ENCODE results near the gene TMEM238L.
"Not testable (repeated sequence)": the region's sequence is repeated elsewhere in the genome, so short reads cannot be mapped to it uniquely, and the experiment has no call there.

The TMEM238L gene, protein sequence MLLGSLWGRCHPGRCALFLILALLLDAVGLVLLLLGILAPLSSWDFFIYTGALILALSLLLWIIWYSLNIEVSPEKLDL

DNA sequence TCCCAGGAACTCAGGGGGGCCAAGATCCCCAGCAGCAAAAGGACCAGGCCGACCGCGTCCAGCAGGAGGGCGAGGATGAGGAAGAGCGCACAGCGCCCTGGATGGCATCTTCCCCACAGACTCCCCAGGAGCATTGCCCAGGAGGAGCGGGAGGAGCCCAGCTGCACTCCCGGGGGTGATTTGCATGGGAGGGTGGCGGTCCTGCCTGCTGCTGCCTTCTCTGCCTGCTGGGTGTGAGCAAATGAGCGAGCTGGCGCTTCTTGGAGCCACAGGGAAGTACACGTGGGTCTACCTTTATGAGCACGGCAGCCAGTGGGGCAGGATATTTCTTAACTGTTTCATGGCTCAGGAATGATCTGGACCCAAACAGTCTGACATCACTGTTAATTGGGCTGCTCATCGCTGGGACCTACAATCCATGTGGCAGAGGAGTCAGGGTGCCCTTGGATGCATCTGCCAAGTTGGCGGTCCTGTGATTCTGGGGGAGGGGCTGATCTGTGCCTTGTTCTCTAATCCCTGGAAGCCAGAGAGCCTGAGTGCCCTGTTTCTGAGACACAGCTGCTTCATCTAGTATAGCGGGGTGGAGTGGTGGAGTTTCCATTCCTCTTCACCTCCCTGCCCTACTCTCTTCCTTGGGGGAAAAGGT is at the start of gene TMEM238L:
Gene TMEM238L (minus strand): TSS at position 270 of the 646 bp plus-strand sequence. CDS start 136 bp downstream, at position 134.
- no peak for DNase-seq

DNA sequence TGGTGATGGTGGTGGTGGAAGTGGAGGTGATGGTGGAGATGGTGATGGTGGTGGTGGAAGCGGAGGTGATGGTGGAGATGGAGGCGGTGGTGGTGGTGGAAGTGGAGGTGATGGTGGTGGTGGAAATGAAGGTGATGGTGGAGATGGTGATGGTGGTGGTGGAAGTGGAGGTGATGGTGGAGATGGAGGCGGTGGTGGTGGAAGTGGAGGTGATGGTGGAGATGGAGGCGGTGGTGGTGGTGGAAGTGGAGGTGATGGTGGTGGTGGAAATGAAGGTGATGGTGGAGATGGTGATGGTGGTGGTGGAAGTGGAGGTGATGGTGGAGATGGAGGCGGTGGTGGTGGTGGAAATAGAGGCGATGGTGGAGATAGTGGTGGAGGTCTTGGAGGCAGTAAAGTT is 42.7 kb upstream of the TMEM238L start:
- not testable (repeated sequence) for DNase-seq

DNA sequence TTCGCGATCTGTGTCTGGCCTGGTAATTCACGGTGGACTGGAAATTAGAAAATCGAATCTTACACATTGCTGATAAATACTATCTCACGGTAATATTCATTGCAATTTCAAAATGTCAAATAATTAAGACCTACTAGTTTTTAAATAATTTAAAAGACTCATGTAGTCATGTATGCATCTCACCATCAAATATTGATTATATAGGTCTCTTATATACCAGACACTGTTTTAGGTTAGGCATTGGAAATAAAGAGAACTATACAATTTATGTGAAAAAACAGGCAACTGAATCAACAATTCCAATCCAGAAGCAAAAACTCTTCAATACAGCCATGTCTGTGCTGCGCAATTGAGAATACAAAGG is 41.5 kb upstream of the TMEM238L start:
- DNase-seq = no peak

DNA sequence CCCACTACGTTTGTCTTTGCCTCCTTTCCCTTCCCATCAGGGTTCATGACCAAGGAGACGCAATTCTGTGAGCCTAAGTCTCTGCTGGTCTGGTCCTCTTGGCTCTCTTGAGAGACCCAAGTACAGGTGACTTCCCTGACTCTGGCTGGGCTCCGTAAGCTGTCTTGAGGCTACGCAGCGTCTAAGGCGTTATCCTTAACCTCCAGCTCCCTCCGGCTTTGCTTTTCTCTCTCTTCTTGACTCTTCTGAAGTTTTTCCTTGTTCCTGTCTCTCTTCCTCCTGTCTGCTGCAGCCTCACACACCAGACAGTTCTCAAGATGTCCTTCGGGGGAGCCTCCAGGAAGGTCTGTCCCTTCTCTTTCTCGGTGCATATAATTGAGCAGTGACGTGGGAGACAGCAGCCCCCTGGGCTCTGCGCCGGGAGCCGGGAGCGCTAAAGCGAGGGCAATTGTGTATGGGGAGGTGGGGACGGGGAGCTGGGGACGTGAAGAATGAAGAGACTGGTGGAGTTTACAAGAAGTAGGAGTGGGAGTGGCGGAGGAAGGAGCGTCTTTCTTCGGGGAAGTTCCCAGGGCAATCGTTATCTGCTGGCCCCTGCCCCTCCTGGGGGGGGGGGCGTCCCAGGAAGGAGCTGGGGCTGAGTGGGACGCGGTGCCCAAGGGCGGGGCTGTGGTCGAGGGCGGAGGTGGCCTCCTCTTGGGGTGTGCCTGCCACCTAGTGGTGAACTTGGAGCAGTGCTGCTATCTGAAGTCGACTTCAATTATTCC is 40.9 kb upstream of the TMEM238L start:
- DNase-seq = peak; percentile 70 to 77

DNA sequence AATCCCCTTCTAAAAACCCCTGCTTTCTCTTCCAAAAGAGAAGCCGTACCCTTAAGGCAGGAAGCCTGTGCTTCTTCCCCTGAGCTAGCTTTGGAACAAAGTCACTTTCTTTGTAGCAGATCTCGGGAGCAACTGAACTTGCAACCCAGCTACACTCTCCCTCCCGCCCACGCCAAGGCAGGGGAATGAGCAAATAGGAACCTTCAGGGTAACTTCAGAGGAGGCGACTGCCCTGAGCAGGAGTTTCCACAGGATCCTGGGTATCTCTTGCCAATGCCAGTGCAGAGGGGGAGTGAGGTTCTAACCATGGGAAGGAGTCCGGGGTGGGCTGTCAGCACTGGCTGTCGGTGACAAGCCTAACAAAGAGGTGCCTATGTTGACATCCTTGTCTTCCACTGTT is 39.9 kb upstream of the TMEM238L start:
- DNase-seq = peak; percentile 19 to 37

DNA sequence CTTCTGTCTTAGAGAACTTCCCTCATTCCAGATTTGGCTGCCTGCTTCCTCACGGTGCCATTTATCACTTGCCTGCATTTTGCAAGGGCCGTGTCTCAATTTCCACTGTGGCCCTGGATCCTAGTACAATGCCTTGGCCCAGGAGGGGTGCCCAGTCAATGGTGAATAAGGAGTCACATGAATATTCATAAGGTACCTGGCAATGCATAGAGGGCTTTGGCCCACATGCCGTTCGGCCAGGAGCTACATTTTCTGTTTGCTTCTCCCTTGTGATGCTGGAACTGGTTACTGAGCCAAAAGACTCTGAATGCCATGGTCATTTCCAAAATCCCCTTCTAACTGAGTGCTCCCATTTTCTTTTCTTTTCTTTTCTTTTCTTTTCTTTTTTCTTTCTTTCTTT is 38.8 kb upstream of the TMEM238L start:
- no peak for DNase-seq

DNA sequence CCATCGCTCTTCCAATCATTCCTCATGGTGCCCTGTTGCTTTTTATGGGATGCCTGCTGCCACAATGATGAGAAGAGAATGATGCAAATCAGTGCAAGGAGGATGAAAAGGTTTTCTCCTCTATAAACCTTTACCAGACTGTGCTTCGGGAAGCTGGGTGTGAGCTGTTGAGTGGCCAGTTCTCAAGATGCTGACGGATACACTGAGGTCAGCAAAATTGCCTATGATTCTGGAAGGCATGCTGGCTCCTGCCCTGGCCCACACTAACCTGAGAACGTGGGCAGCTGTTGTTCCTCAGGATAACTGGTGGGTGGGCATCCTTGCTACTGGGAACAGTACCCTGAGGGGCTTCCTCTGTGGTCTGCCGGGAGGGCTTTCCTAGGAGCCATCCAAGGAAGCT is 34.8 kb upstream of the TMEM238L start:
- no peak for DNase-seq

DNA sequence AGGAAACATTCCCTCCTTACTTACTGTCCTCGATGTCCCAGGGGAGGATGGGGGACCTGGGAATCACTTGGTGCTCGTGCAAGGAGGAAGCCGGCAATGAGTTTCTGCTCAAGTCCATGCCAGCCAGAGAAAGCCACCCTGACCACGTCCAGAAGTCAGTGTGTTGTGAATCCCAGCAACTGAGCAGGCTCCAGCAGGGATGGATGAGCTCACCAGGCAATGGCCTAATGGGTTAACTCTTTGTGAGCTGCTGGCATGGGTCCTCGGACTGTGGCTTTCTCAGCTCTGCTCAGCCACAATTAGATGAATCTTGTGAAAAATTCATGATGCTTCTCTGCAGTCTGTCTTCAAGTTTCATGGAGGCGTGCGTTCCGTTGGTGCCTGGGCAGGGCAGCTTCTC is 34.0 kb upstream of the TMEM238L start, which contains the start of gene PIRT:
Gene PIRT (minus strand): TSS at position 167 of the 400 bp plus-strand sequence. CDS start 12,442 bp downstream, outside the sequence.
- DNase-seq = no peak

DNA sequence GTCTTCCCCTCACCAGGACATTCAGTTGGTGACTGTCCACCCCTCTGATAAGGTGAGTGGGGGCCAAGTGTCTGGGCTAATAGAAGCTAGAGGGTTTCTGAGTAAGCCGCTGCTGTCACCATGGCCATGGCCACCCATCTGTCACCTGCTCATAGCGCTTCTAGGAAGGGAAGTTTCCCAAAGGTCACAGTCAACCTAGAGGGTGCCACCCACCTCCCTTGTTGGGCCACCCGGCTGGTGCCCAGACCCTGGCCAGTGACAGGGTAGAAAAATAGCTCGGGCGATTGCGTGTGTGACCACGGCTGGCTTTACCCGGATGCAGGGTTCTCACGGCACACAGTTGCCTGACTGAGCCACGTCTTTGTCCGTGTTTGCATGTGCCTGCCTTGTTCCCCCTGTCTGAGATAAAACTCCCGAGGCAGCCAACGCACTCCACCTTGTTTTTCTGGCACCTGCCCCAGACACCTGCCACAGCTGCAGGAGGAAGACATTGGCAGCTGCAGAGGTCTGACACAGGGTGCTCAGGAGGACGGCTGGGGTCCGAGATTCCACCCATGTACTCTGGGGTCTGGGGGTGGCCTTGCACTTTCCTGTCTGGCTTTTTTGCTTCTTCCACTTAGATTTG is 33.2 kb upstream of the TMEM238L start:
- DNase-seq = no peak

DNA sequence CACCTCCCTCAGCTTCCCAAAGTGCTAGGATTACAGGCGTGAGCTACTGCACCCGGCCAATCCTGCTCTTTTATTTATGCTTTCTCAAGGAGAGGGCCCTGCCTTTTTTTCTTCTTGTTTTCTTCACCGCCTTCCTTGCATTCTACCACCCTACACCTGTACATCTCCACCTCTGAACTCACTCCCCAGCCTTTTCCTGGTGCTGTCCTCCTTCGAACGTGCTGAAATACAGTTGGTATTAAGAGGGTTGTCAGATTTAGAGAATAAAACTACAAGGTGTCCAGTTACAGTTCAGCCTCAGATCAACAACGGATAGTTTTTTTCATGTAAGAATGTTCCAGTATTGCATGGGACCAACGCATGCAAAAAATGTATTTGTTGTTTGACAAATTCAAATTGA is 32.2 kb upstream of the TMEM238L start:
- DNase-seq = no peak

DNA sequence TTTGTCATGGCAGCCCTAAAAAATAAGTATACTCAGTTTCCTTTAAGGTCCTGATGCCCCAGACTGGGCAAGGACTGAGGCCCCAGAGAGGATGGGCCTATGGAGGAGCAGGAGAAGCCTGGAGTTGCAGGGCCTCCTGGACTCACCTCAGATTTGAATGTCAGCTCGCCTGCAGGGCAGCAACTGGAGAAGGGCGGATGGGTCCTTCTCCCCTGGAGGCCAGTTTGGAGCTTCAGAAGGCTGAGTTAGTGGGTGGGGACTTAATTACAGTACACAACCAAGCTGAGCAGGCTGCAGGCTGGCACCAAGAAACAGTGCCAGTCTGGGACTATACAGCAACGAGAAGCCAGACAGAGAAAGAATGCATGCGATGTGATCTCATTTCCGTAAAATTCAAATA is 27.8 kb upstream of the TMEM238L start:
- no peak for DNase-seq

DNA sequence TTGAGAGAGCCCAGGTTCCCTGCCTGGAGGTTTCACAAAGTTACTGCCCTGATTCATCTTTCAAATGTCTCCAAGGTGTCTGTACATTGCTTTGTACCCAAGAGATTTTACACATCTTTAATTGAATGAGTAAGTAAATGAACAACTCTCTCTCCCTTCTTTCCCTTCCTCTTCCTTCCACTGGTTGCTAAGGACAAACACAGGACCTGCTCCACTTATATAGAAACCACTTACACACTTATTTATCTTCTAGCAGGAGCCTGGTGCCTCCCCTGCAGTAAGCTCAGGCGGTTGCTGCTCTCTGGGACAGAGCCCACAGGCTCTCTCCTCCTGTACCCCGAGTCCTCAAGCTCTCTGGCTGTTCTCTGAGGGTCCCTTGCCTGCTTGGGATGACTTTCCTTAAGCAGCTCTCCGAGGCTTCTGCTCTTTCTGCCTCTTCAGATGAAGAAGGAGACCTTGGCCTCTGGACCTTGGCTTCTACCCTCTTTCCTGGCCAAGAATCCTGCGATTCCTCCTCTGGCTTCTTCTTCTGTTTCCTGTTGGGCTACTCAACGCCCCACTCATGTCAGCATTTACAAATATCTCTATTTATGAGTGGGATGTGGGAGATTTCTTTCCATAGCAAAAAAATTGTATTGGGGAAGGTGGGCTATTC is 24.1 kb upstream of the TMEM238L start:
- no peak for DNase-seq

DNA sequence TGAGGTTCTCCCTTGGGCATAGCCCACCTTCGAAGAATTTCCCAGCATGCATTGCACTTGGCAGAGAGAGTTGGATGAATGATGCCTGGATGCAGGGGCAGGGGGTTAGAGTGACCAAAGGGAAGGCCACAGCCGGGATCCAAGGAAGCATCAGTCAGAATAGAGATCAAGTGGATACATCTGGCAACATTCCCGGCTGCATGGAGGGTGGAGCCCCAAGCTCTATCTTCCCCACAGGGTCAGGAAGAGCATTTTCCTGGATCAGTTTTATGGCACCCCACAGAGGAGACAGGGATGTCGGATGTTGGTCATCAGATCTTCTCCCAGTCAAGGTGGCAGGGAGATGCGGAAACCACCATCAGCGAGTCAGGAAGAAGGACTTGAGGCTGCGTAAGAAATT is 21.0 kb upstream of the TMEM238L start:
- no peak for DNase-seq

DNA sequence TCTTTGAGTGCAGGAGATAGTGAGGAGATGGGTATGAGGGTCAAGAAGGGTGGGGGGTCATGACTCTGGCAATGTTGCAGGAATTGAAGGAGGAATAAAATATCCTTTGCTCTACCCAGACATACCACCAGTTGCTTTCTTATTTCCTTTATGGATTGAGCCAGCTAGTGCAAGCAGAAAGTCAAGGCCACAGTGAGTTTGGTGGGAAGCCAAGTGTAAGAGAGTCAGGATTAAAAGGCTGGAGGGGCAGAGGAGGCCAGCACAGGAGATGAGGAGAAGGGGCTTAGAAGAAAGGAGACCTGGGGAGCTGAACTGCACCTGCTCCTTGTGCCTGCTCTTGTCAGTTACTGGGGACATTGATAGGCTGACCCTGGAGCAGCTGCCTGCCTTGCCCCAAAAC is 17.9 kb upstream of the TMEM238L start:
- DNase-seq = no peak

DNA sequence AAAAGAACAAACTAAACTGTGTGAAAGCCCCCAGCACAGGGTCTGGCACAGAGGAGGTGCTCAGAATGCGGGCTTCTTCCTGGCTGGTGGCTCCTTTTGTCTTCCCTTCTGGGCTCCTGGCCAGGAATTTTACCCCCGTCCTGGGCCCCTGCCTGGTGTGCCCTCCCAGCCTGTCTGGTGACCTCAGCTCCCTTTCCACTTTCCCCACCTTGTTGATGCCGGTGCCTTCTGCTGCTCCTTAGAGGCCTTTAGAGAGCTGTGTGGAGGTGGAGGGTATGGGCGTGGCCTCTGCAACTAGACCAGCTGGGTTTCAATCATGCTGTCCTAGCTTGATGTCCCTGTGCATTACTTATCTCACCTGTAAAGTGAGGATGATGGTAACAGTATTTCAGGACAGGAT is 17.2 kb upstream of the TMEM238L start:
- DNase-seq = no peak

DNA sequence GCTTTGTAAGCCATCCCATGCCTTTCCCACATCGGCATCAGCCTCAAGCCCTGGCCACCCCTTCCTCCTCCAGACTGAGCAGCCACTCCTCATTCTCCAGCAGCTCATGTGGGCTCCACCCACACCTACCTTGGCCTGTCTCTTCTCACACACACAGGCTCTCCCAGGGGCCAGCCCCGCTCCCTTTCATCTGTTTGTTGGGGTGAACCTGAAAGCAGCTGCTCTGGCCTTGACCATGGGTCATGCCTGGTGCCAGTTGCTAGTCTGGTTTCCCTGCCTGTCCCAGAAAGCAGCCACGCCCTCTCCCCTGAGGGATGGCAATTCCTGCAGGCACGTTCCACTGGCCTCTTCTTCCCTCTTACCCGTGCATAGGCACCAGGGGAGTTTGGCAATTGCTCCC is 11.4 kb upstream of the TMEM238L start:
- DNase-seq = no peak

DNA sequence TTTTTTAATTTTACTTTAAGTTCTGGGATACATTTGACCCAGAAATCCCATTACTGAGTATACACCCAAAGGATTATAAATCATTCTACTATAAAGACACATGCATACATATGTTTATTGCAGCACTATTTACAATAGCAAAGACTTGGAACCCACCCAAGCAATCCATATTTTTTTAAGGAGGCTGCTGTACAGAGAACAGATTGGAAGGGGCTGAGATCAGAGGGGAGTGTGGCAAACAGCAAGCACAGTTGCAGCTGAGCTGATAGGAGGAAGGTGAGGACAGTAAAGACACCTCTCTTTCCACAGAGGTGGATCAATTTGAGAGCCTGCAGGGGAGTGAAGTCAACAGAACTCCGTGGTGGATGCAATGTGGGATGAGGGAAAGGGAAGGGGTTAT is 10.2 kb upstream of the TMEM238L start:
- no peak for DNase-seq

DNA sequence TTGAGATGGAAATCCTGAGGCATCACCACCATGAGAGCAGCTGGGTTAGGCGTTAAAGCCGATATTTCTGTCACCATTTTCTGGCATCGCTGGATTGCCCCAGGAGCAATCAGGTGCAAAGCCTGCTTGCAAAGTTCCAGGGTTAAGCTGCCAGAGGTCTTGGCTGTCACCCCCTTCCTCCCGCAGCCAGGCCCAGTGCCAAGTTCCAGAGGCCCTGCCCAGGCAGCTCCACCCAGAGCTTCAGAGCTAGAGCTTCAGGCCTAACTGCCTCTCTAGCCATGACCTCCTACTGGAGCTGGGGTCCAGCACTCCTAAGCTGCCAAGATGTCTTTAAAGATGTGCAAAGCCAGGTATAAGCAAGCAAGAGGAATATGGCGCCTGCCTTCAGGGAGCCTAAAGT is 8.8 kb upstream of the TMEM238L start:
- no peak for DNase-seq

DNA sequence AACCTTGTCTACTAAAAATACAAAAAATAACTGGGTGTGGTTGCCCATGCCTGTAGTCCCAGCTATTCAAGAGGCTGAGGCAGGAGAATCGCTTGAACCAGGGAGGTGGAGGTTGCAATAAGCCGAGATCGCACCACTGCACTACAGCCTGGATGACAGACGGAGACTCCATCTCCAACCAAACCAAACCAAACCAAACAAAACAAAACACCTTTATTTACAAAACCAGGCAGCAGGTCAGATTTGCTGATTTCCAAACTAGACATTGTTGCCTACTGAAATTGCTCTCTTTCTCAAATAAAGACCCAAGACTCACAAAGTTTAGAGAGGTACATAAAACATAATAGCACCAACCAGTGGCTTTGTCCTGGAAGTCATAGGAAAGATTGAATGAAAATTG is 5.7 kb upstream of the TMEM238L start:
- no peak for DNase-seq

DNA sequence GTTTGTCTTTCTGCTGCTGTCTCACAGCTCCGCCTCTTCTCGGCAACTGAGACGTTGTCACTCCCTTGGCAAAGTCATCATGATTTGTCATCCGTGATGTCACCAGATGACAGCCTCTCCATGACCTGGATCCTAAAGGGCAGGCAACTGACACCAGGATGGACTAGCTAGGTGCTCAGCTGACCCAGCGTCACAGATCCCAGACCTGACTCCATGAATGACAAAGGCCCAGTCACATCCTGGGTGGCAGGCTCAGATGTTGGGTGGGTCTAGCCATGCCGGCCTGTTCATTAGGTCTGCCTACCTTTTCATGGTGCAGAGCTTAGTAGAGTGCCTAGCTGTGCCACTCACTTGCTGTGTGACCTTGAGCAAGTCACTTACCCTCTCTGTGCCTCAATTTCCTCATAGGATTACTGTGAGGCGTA is 3.8 kb upstream of the TMEM238L start:
- DNase-seq = no peak

DNA sequence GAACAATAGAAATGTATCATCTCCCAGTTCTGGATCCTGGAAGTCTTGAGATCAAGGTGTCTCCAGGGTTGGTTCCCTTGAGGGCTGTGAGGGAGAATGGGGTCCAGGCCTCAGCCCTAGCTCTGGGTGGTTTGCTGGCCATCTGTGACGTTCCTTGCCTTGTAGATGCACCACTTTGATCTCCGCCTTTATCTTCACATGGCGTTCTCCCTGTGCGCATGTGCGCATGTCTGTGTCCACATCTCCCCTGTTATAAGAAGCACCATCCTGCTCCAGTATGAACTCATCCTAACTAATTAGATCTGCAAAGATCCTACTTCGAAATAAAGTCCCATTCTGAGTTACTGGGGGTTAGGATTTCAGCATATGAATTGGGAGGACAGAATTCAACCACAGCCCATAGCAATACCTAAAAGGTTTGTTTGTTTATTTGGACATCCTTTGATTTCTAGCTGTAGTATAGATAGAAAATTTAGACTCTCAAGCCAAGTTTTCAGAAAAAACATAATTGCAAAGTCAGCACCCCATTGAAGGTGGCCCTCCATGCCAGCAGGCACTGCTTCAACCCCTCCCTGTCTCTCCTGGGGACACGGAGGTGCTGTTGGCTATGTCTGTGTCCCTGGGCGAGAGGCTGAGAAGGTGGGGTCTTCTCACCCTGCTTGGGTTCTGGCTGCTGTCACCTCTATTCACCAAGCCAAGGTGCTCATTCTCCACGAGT is 2.8 kb upstream of the TMEM238L start:
- DNase-seq = no peak

DNA sequence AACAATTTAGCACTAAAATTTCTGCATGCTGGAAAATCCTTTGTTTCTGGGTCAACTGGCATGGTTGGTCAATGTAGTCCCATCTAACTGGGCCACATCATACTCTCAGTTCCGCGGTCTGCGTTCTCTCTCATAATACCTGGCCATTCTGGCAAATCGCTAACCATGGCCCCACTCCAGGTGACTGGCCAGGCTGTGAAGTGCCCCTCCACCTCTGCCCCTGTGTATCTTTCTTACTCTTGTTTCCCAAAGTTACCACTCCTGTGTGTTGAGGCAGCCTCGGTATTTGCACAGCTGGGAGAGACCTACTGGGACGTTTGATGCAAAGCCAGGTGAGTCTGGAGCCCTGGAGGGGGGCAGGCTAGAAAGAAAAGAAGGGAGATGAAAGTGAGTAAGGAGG is 2.0 kb upstream of the TMEM238L start:
- no peak for DNase-seq

DNA sequence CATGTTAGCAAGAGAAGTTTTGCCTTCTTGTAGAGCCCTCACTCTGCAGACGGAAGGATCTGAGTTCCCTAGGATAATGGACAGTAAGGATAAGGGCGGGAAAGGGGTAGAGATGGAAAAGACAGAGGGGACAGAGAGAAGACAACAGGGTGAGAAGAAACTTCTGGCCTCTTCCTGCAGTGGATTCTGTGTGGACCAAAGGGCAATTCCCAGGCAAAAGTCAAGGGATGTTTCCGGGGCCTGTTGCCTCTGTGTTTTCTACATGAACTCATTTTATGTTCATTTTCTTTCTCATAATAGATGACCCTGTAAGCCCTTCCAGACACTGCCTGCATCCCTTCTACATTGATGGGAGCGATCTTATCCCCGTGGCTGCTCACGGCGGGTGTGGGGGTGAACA is 647 bp upstream of the TMEM238L start:
- DNase-seq = no peak

All from activated CD4-positive, alpha-beta T cell treated with anti-CD3 and anti-CD28 coated beads, Interleukin-2, amount 50 U/mL, for 48 hours (primary cell).